ENCODE data around the gene TRIM67.
A peak's percentile ranks its signal among the peaks of the same experiment; 100 is the strongest.

Gene TRIM67

GRCh38 chr1:231219422-231220401, 57.9 kb downstream of the TRIM67 start:
- Histone ChIP-seq H3K36me3 (ENCODE audit: control insufficient read depth in 5 of 5, insufficient read depth in 5 of 5, low read length in 5 of 5) (peaks cover 6 to 23% (median 14%) of the 10 kb centered on the region in 5 donors), H3K4me3 (ENCODE audit: low read depth in 1 of 5, low read length in 5 of 5) (no peak overlapping the region), H3K27me3 (ENCODE audit: control insufficient read depth in 5 of 5, insufficient read depth in 4 of 5, low read length in 5 of 5) (peaks cover 0 to 18% (median 13%) of the 10 kb centered on the region in 5 donors), H3K9me3 (ENCODE audit: control insufficient read depth in 5 of 5, low read length in 5 of 5) (no peaks in the 10 kb centered on the region), H3K4me1 (ENCODE audit: control insufficient read depth in 5 of 5, insufficient read depth in 5 of 5, low read length in 5 of 5) (no peaks in the 10 kb centered on the region), H3K27ac (ENCODE audit: low read depth, low read length) (no peak overlapping the region), H3K9ac (ENCODE audit: low read length in 5 of 5) (no peak overlapping the region)

GRCh38 chr1:231220801-231221200, 58.9 kb downstream of the TRIM67 start:
- no peak overlapping the region for H3K4me3 ChIP-seq (ENCODE audit: low read depth in 1 of 5, low read length in 5 of 5)
- H3K36me3 ChIP-seq (ENCODE audit: control insufficient read depth in 5 of 5, insufficient read depth in 5 of 5, low read length in 5 of 5), result peaks cover 14 to 33% (median 25%) of the 10 kb centered on the region in 5 donors
- H3K27ac ChIP-seq (ENCODE audit: low read depth, low read length), result no peak overlapping the region
- no peaks in the 10 kb centered on the region for H3K4me1 ChIP-seq (ENCODE audit: control insufficient read depth in 5 of 5, insufficient read depth in 5 of 5, low read length in 5 of 5)
- no peaks in the 10 kb centered on the region for H3K9me3 ChIP-seq (ENCODE audit: control insufficient read depth in 5 of 5, low read length in 5 of 5)
- no peak overlapping the region for H3K9ac ChIP-seq (ENCODE audit: low read length in 5 of 5)
- H3K27me3 ChIP-seq (ENCODE audit: control insufficient read depth in 5 of 5, insufficient read depth in 4 of 5, low read length in 5 of 5), result peaks cover 0 to 17% (median 7%) of the 10 kb centered on the region in 5 donors

GRCh38 chr1:231226156-231226555, 64.3 kb downstream of the TRIM67 start:
- H3K27ac ChIP-seq (ENCODE audit: low read depth, low read length), result no peak overlapping the region
- no peak overlapping the region for H3K4me3 ChIP-seq (ENCODE audit: low read depth in 1 of 5, low read length in 5 of 5)
- H3K4me1 ChIP-seq (ENCODE audit: control insufficient read depth in 5 of 5, insufficient read depth in 5 of 5, low read length in 5 of 5), result no peaks in the 10 kb centered on the region
- H3K9me3 ChIP-seq (ENCODE audit: control insufficient read depth in 5 of 5, low read length in 5 of 5), result no peaks in the 10 kb centered on the region
- no peaks in the 10 kb centered on the region for H3K27me3 ChIP-seq (ENCODE audit: control insufficient read depth in 5 of 5, insufficient read depth in 4 of 5, low read length in 5 of 5)
- no peak overlapping the region for H3K9ac ChIP-seq (ENCODE audit: low read length in 5 of 5)
- peaks cover 25 to 74% (median 50%) of the 10 kb centered on the region in 5 donors for H3K36me3 ChIP-seq (ENCODE audit: control insufficient read depth in 5 of 5, insufficient read depth in 5 of 5, low read length in 5 of 5)

GRCh38 chr1:231231511-231231910, 69.7 kb downstream of the TRIM67 start:
- no peaks in the 10 kb centered on the region for H3K9me3 ChIP-seq (ENCODE audit: control insufficient read depth in 5 of 5, low read length in 5 of 5)
- no peak overlapping the region for H3K9ac ChIP-seq (ENCODE audit: low read length in 5 of 5)
- no peak overlapping the region for H3K4me3 ChIP-seq (ENCODE audit: low read depth in 1 of 5, low read length in 5 of 5)
- H3K27ac ChIP-seq (ENCODE audit: low read depth, low read length), result no peak overlapping the region
- no peaks in the 10 kb centered on the region for H3K27me3 ChIP-seq (ENCODE audit: control insufficient read depth in 5 of 5, insufficient read depth in 4 of 5, low read length in 5 of 5)
- H3K4me1 ChIP-seq (ENCODE audit: control insufficient read depth in 5 of 5, insufficient read depth in 5 of 5, low read length in 5 of 5), result peaks cover 0 to 9% (median 8%) of the 10 kb centered on the region in 5 donors
- peaks cover 11 to 43% (median 20%) of the 10 kb centered on the region in 5 donors for H3K36me3 ChIP-seq (ENCODE audit: control insufficient read depth in 5 of 5, insufficient read depth in 5 of 5, low read length in 5 of 5)

GRCh38 chr1:231232870-231233734, 71.2 kb downstream of the TRIM67 start:
- Histone ChIP-seq H3K4me1 (ENCODE audit: control insufficient read depth in 5 of 5, insufficient read depth in 5 of 5, low read length in 5 of 5) (peaks cover 0 to 23% (median 23%) of the 10 kb centered on the region in 5 donors), H3K36me3 (ENCODE audit: control insufficient read depth in 5 of 5, insufficient read depth in 5 of 5, low read length in 5 of 5) (peaks cover 3 to 36% (median 11%) of the 10 kb centered on the region in 5 donors), H3K4me3 (ENCODE audit: low read depth in 1 of 5, low read length in 5 of 5) (no peak overlapping the region), H3K9ac (ENCODE audit: low read length in 5 of 5) (no peak overlapping the region), H3K27ac (ENCODE audit: low read depth, low read length) (no peak overlapping the region), H3K27me3 (ENCODE audit: control insufficient read depth in 5 of 5, insufficient read depth in 4 of 5, low read length in 5 of 5) (no peaks in the 10 kb centered on the region), H3K9me3 (ENCODE audit: control insufficient read depth in 5 of 5, low read length in 5 of 5) (no peaks in the 10 kb centered on the region)

GRCh38 chr1:231233735-231234417, 72.0 kb downstream of the TRIM67 start:
- peaks cover 6 to 39% (median 16%) of the 10 kb centered on the region in 5 donors for H3K36me3 ChIP-seq (ENCODE audit: control insufficient read depth in 5 of 5, insufficient read depth in 5 of 5, low read length in 5 of 5)
- H3K27me3 ChIP-seq (ENCODE audit: control insufficient read depth in 5 of 5, insufficient read depth in 4 of 5, low read length in 5 of 5), result no peaks in the 10 kb centered on the region
- no peak overlapping the region for H3K4me3 ChIP-seq (ENCODE audit: low read depth in 1 of 5, low read length in 5 of 5)
- H3K9me3 ChIP-seq (ENCODE audit: control insufficient read depth in 5 of 5, low read length in 5 of 5), result no peaks in the 10 kb centered on the region
- H3K27ac ChIP-seq (ENCODE audit: low read depth, low read length), result no peak overlapping the region
- no peak overlapping the region for H3K9ac ChIP-seq (ENCODE audit: low read length in 5 of 5)
- H3K4me1 ChIP-seq (ENCODE audit: control insufficient read depth in 5 of 5, insufficient read depth in 5 of 5, low read length in 5 of 5), result peaks cover 0 to 31% (median 30%) of the 10 kb centered on the region in 5 donors

- H3K27ac ChIP-seq (ENCODE audit: low read depth, low read length), result no peak overlapping the region
- H3K27me3 ChIP-seq (ENCODE audit: control insufficient read depth in 5 of 5, insufficient read depth in 4 of 5, low read length in 5 of 5), result no peaks in the 10 kb centered on the region
- H3K9ac ChIP-seq (ENCODE audit: low read length in 5 of 5), result no peak overlapping the region
- peaks cover 3 to 35% (median 16%) of the 10 kb centered on the region in 5 donors for H3K36me3 ChIP-seq (ENCODE audit: control insufficient read depth in 5 of 5, insufficient read depth in 5 of 5, low read length in 5 of 5)
- H3K4me1 ChIP-seq (ENCODE audit: control insufficient read depth in 5 of 5, insufficient read depth in 5 of 5, low read length in 5 of 5), result peaks cover 0 to 37% (median 31%) of the 10 kb centered on the region in 5 donors
- H3K9me3 ChIP-seq (ENCODE audit: control insufficient read depth in 5 of 5, low read length in 5 of 5), result no peaks in the 10 kb centered on the region
- no peak overlapping the region for H3K4me3 ChIP-seq (ENCODE audit: low read depth in 1 of 5, low read length in 5 of 5)
These were observed 72.6 kb downstream of the TRIM67 start for GRCh38 chr1:231234506-231234905.

GRCh38 chr1:231235526-231236207, 73.8 kb downstream of the TRIM67 start:
- Histone ChIP-seq H3K9me3 (ENCODE audit: control insufficient read depth in 5 of 5, low read length in 5 of 5) (no peaks in the 10 kb centered on the region), H3K4me3 (ENCODE audit: low read depth in 1 of 5, low read length in 5 of 5) (no peak overlapping the region), H3K4me1 (ENCODE audit: control insufficient read depth in 5 of 5, insufficient read depth in 5 of 5, low read length in 5 of 5) (peaks cover 0 to 49% (median 43%) of the 10 kb centered on the region in 5 donors), H3K27ac (ENCODE audit: low read depth, low read length) (peak overlapping the region; percentile 0), H3K9ac (ENCODE audit: low read length in 5 of 5) (no peak overlapping the region), H3K36me3 (ENCODE audit: control insufficient read depth in 5 of 5, insufficient read depth in 5 of 5, low read length in 5 of 5) (peaks cover 3 to 30% (median 15%) of the 10 kb centered on the region in 5 donors), H3K27me3 (ENCODE audit: control insufficient read depth in 5 of 5, insufficient read depth in 4 of 5, low read length in 5 of 5) (no peaks in the 10 kb centered on the region)

GRCh38 chr1:231236208-231236591, 74.3 kb downstream of the TRIM67 start:
- Histone ChIP-seq H3K4me1 (ENCODE audit: control insufficient read depth in 5 of 5, insufficient read depth in 5 of 5, low read length in 5 of 5) (peaks cover 0 to 50% (median 45%) of the 10 kb centered on the region in 5 donors), H3K36me3 (ENCODE audit: control insufficient read depth in 5 of 5, insufficient read depth in 5 of 5, low read length in 5 of 5) (peaks cover 2 to 26% (median 14%) of the 10 kb centered on the region in 5 donors), H3K27me3 (ENCODE audit: control insufficient read depth in 5 of 5, insufficient read depth in 4 of 5, low read length in 5 of 5) (no peaks in the 10 kb centered on the region), H3K27ac (ENCODE audit: low read depth, low read length) (peak overlapping the region; percentile 0), H3K9me3 (ENCODE audit: control insufficient read depth in 5 of 5, low read length in 5 of 5) (no peaks in the 10 kb centered on the region), H3K4me3 (ENCODE audit: low read depth in 1 of 5, low read length in 5 of 5) (no peak overlapping the region), H3K9ac (ENCODE audit: low read length in 5 of 5) (no peak overlapping the region)
